Measurements from ENCODE around the gene MCHR1. TPM values are rescaled to one million over a fixed set of nuclear protein-coding genes. Genes with fewer than 3 reads are reported as not detected.

Gene MCHR1
- total and polyA plus RNA-seq, 2 of the 4 experiments (the other 2 are of a cell fraction): 1.4 to 3.2 TPM

DNA sequence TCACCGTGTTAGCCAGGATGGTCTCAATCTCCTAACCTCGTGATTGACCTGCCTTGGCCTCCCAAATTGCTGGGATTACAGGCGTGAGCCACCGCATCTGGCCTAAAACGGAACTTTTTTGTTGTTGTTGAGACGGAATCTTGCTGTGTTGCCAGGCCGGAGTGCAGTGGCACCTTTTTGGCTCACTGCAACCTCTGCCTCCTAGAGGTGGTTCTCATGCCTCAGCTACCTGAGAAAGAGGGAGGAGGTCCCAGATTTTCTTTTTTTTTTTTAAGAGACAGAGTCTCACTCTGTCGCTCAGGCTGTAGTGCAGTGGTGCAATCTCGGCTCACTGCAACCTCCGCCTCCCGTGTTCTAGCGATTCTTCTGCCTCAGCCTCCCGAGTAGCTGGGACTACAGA, 7.9 kb upstream of the MCHR1 start:
- H3K27ac ChIP-seq (ENCODE audit: insufficient read depth, low read length): no peak overlapping the region
- no peak overlapping the region for H3K23ac ChIP-seq (ENCODE audit: low read depth, low read length)
- dilution Hi-C loops (cut with HindIII; ENCODE audit: low sequenced_read_pairs, unreplicated experiment): no loop called here
- no peak overlapping the region for H2AFZ ChIP-seq (replicated peaks; ENCODE audit: low read length, poor library complexity)
- no peak overlapping the region for H3K56ac ChIP-seq (ENCODE audit: extremely low read depth, insufficient read depth, low read length)
- no peak overlapping the region for H4K8ac ChIP-seq (ENCODE audit: low read depth in 2 of 2, low read length in 2 of 2)
- DNase-seq (no peak), ATAC-seq (ENCODE audit: low read depth) (no peak)
- no peak overlapping the region for H2BK5ac ChIP-seq (ENCODE audit: low read depth, low read length, poor library complexity, severe bottlenecking)
- H2AK9ac ChIP-seq (replicated peaks; ENCODE audit: low read depth, low read length, poor library complexity): no peak overlapping the region
- no peaks in the 10 kb centered on the region for H3K27me3 ChIP-seq (ENCODE audit: control insufficient read depth, insufficient read depth, low read length)
- H3K14ac ChIP-seq (replicated peaks; ENCODE audit: low read depth, low read length): no peak overlapping the region
- POLR2A ChIA-PET (ENCODE audit: unreplicated experiment): no interaction called here
- H2BK20ac ChIP-seq (ENCODE audit: low read depth, low read length): no peak overlapping the region
- H4K20me1 ChIP-seq (ENCODE audit: insufficient read depth, low read length): no peaks in the 10 kb centered on the region
- no peaks in the 10 kb centered on the region for H3K9me1 ChIP-seq (ENCODE audit: insufficient read depth, low read length)
- no peak overlapping the region for H4K5ac ChIP-seq (ENCODE audit: low read depth, low read length)
- 93% methylated on average over 11 of the region's 13 CpGs; no CpG with 5 or more reads in 1 of the 2 experiments for WGBS, 2 experiments (ENCODE audit: extremely low coverage in 2 of 2, insufficient read length in 1 of 2)
- H3K4ac ChIP-seq (ENCODE audit: low read depth, low read length): no peak overlapping the region
- BruUV-seq (replicated peaks): no TSS peak
- no peak overlapping the region for H3K18ac ChIP-seq (ENCODE audit: low read depth, low read length)
- in situ Hi-C loops (cut with MboI; ENCODE audit: low sequenced_read_pairs): no loop called here
- no peaks in the 10 kb centered on the region for H3K79me1 ChIP-seq (ENCODE audit: low read depth in 1 of 2, low read length in 2 of 2)
- no peaks in the 10 kb centered on the region for H3K36me3 ChIP-seq (ENCODE audit: control insufficient read depth, insufficient read depth, low read length)
- no peak overlapping the region for H3K4me3 ChIP-seq (ENCODE audit: insufficient read depth, low read depth, low read length)
- H2BK120ac ChIP-seq (ENCODE audit: low read depth, low read length): no peak overlapping the region
- H3K4me1 ChIP-seq (ENCODE audit: control insufficient read depth, insufficient read depth, low read length): peaks cover 5% of the 10 kb centered on the region
- H3K9me3 ChIP-seq (ENCODE audit: control insufficient read depth, insufficient read depth, low read length): no peaks in the 10 kb centered on the region
- no peak overlapping the region for H4K91ac ChIP-seq (ENCODE audit: insufficient read depth, low read depth, low read length)
- H3K9ac ChIP-seq (ENCODE audit: low read depth, low read length): no peak overlapping the region
- no peak for TF ChIP-seq CEBPB (IDR thresholded peaks at IDR 0.05; ENCODE audit: low read depth, low read length)
- TF ChIP-seq POLR2A (IDR thresholded peaks at IDR 0.05; ENCODE audit: low read depth, low read length): no peak
- H2AK5ac ChIP-seq (ENCODE audit: low read depth, low read length): no peak overlapping the region
- H2BK15ac ChIP-seq (ENCODE audit: low read depth, low read length): no peak overlapping the region
- no peak overlapping the region for H3K4me2 ChIP-seq (ENCODE audit: low read depth, low read length)
- CTCF ChIA-PET: no interaction called here
- intact Hi-C loops (cut with micrococcal nuclease): no loop called here
